Cardiac fibroblast (primary cell): ENCODE results near the gene COL13A1.

Source experiments
- DNase-seq, 2 donors: peaks; one replicate each; pipeline versions ENCODE4 v3.0.0 to v3.0.0-alpha.2; 2010; ENCODE audit warnings: low read depth in 2 of 2
- H3K4me3 ChIP-seq, 2 donors: replicated peaks in 1 of 2; 1 replicate in 1 of 2; 2 replicates in 1 of 2; pipeline ENCODE4 v1.5.1; 2011; ENCODE audit warnings: low read depth in 2 of 2, low read length in 2 of 2, mild to moderate bottlenecking in 2 of 2, moderate library complexity in 1 of 2
- CTCF ChIP-seq: IDR thresholded peaks from one replicate; pipeline ENCODE4 v1.5.1; 2011; ENCODE audit warnings: low read depth, mild to moderate bottlenecking, low read length, inconsistent platforms

Gene COL13A1

GRCh38 chr10:69934768-69935167 is 133.1 kb downstream of the COL13A1 start:
- no peak overlapping the region for H3K4me3 ChIP-seq
- TF ChIP-seq CTCF = peak; percentile 11
- DNase-seq = peak in 1 of 2 donors; percentile 9

GRCh38 chr10:69936091-69936490 is 134.4 kb downstream of the COL13A1 start:
- peak in 1 of 2 donors; percentile 6 for DNase-seq
- H3K4me3 ChIP-seq = no peak overlapping the region
- peak; percentile 10 for TF ChIP-seq CTCF

- H3K4me3 ChIP-seq = no peak overlapping the region
- no peak for DNase-seq
- TF ChIP-seq CTCF = no peak
These were observed 136.9 kb downstream of the COL13A1 start for GRCh38 chr10:69938541-69938991.

GRCh38 chr10:69939061-69939460 is 137.4 kb downstream of the COL13A1 start:
- no peak overlapping the region for H3K4me3 ChIP-seq
- no peak for DNase-seq
- TF ChIP-seq CTCF = no peak

GRCh38 chr10:69939481-69939880 is 137.8 kb downstream of the COL13A1 start:
- TF ChIP-seq CTCF = no peak
- no peak for DNase-seq
- no peak overlapping the region for H3K4me3 ChIP-seq

GRCh38 chr10:69941730-69942129 is 140.0 kb downstream of the COL13A1 start:
- no peak for DNase-seq
- no peak for TF ChIP-seq CTCF
- no peak overlapping the region for H3K4me3 ChIP-seq

GRCh38 chr10:69943292-69943820 is 141.7 kb downstream of the COL13A1 start:
- no peak for TF ChIP-seq CTCF
- DNase-seq = no peak
- H3K4me3 ChIP-seq = no peak overlapping the region
